H1 (cell line): Measurements from ENCODE around the gene POLR2L. TPM values are rescaled to one million over a fixed set of nuclear protein-coding genes. Genes with fewer than 3 reads are reported as not detected.

ENCODE experiments used
- ASH2L ChIP-seq: fragments of 200-600, 300-600 bp; sonication (generic); IDR thresholded peaks from one replicate; pipeline ENCODE4 v1.7.1; 2017; ENCODE audit warnings: low read length
- CBX5 ChIP-seq: fragments of 300-800, 300-1000 bp; sonication (generic); IDR thresholded peaks from 2 replicates; pipeline ENCODE4 v1.7.1; 2016; ENCODE audit warnings: antibody characterized with exemption, low read length, low read depth
- CBX8 ChIP-seq: fragments of 300-800, 300-1000 bp; sonication (generic); IDR thresholded peaks from 2 replicates; pipeline ENCODE4 v1.7.1; 2016; ENCODE audit warnings: low read depth, low read length, borderline replicate concordance
- CHD7 ChIP-seq: fragments of 300-600 bp; sonication (generic); IDR thresholded peaks from 2 replicates; pipeline ENCODE4 v1.7.1; 2012; ENCODE audit warnings: low read length, moderate library complexity, mild to moderate bottlenecking, inconsistent platforms; ENCODE audit not compliant: insufficient replicate concordance
- KDM1A ChIP-seq: fragments of 200-600, 300-600 bp; sonication (generic); IDR thresholded peaks from 2 replicates; pipeline ENCODE4 v1.7.1; 2016; ENCODE audit warnings: mild to moderate bottlenecking, low read length, borderline replicate concordance
- POLR2AphosphoS5 ChIP-seq: IDR thresholded peaks from 2 replicates; pipeline ENCODE4 v1.6.1; 2011; ENCODE audit warnings: low read depth, low read length
- RXRA ChIP-seq: IDR thresholded peaks from 2 replicates; pipeline ENCODE4 v1.6.1; 2011; ENCODE audit warnings: low read depth, mild to moderate bottlenecking, low read length, moderate library complexity; ENCODE audit not compliant: insufficient read depth
- SIX5 ChIP-seq: IDR thresholded peaks from 2 replicates; pipeline ENCODE4 v1.6.1; 2011; ENCODE audit warnings: mild to moderate bottlenecking, low read depth, low read length
- SP4 ChIP-seq: IDR thresholded peaks from 2 replicates; pipeline ENCODE4 v1.6.1; 2012; ENCODE audit warnings: low read length, inconsistent platforms
- polyA plus RNA-seq, 7 experiments: library from polyadenylated mRNA; depleted of rRNA in 3 of 7; stranded (reverse) in 5 of 7; unstranded in 2 of 7; fragments of >200 nt in 5 of 7; fragments of 200-250 nt in 2 of 7; gene quantifications; 1 replicate in 5 of 7; 2 replicates in 1 of 7; 4 replicates in 1 of 7; pipeline versions ENCODE4 v1.2.1 to v1.2.3, GENCODE V29; 2011 to 2013; ENCODE audit warnings: missing spikeins in 2 of 7, mixed read lengths in 2 of 7
- total RNA-seq: library from RNA; stranded (reverse); fragmentation: NEBNext Ultra II Directional; extraction: Animal tissue kit (Norgen Biotek cat#: 25700); gene quantifications from 2 replicates; pipeline ENCODE4 v1.2.1, GENCODE V29; 2021

Gene POLR2L
- total and polyA plus RNA-seq, 2 of the 8 experiments (the other 6 are each of a cell fraction or from before 2014, with no cell fraction given): 140 to 151 TPM

DNA sequence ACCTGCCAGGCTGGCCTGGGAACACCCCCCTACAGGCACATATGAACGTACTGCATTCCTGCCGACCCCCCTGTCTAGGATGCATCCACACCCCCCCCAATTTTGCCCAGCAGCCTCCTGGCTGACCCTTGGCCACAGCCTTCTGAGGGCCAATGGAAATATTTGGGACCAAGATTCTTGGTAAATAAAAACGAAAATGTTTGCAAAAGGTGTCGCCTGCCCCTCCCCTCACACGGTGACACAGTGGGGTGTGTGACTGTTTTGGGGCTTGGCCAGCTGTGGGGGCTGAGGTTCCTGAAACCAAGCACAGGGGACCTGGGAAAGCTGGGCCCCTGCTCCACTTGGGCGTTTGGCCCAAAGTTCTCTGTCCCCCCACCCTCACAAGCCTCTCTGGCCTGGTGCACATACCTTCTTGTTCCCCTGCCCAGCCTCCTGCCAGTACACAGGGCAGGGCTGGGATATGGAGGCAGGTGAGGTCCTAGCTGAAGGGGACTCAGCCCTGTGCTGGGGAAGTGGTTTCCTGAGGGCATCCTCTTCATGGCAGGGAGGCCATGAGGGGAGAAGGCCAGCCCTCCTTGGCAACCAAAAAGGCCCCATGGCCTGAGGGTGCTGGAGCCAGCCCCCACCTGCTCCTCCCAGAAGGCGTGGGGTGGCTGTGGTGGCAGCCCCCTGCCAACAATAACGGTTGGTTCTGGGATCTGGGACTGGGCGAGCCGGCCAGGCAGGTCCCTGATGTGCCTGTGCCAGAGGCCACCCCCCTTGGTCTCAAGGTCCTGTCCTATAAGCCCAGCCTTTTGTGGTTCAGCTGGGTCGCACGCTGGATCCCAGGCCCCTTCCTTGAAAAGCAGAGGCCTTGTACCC lies 16.7 kb downstream of the POLR2L start (continued):
- TF ChIP-seq CHD7 (no peak), CBX8 (no peak), ASH2L (no peak), RXRA (no peak), SIX5 (no peak), CBX5 (no peak), KDM1A (no peak), SP4 (no peak), POLR2AphosphoS5 (no peak)
